RWPE1 (cell line): ENCODE data around the gene GJC1.

Experiments
- CTCF ChIA-PET: fragments of 350-600 bp; sonication (Branson Sonifier 250); formaldehyde crosslinking; extraction: SDS; loops from one replicate; lab custom pipeline; 2021; lab: Yijun Ruan, JAX
- POLR2A ChIA-PET: fragments of 400-600 bp; formaldehyde crosslinking; extraction: SDS; loops from one replicate; lab custom pipeline; 2020; ENCODE audit warnings: antibody characterized with exemption; ENCODE audit not compliant: low non-redundant PET; lab: Yijun Ruan, JAX
- DNase-seq: peaks from one replicate; pipeline ENCODE4 v3.0.0; 2012; ENCODE audit warnings: low spot score
- H3K27ac ChIP-seq: fragments of 450-650 bp; 2 replicates; pipeline ENCODE4 v1.5.1; 2017
- CTCF ChIP-seq: fragments of 450-650 bp; conservative IDR thresholded peaks from 2 replicates; pipeline ENCODE4 v1.5.1; 2017; ENCODE audit warnings: low read depth, mild to moderate bottlenecking

The GJC1 gene

GRCh38 chr17:44767493-44767892, 62.6 kb downstream of the GJC1 start:
- TF ChIP-seq CTCF = no peak
- no peak for DNase-seq
- no peak overlapping the region for H3K27ac ChIP-seq
- ChIA-PET POLR2A (no interaction called here), CTCF (interaction anchor here (0.6 kb wide), 1 partner anchor 367 kb away, joined by 5 read pairs; no protein-coding TSS in a partner anchor)

GRCh38 chr17:44766409-44767038, 63.6 kb downstream of the GJC1 start:
- no peak for DNase-seq
- ChIA-PET CTCF (no interaction called here), POLR2A (no interaction called here)
- TF ChIP-seq CTCF = no peak
- no peak overlapping the region for H3K27ac ChIP-seq

- DNase-seq = no peak
- H3K27ac ChIP-seq = no peak overlapping the region
- ChIA-PET CTCF (no interaction called here), POLR2A (no interaction called here)
- TF ChIP-seq CTCF = no peak
These were observed 64.1 kb downstream of the GJC1 start for GRCh38 chr17:44765965-44766364.

- ChIA-PET CTCF (interaction anchor here (0.6 to 1.2 kb wide), 4 partner anchors 10 to 278 kb away, joined by 3 to 4 read pairs (median 4); no protein-coding TSS in a partner anchor), POLR2A (no interaction called here)
- H3K27ac ChIP-seq = no peak overlapping the region
- TF ChIP-seq CTCF = no peak
- no peak for DNase-seq
These were observed 66.9 kb downstream of the GJC1 start for GRCh38 chr17:44763170-44763569.

GRCh38 chr17:44761932-44762810, 67.9 kb downstream of the GJC1 start:
- ChIA-PET CTCF (interaction anchor here (0.6 to 1.2 kb wide), 3 partner anchors 13 to 277 kb away, joined by 4 to 5 read pairs (median 4); no protein-coding TSS in a partner anchor), POLR2A (no interaction called here)
- no peak for DNase-seq
- no peak for TF ChIP-seq CTCF
- H3K27ac ChIP-seq = no peak overlapping the region

- no peak for DNase-seq
- no peak overlapping the region for H3K27ac ChIP-seq
- ChIA-PET POLR2A (no interaction called here), CTCF (interaction anchor here (1.2 kb wide), 1 partner anchor 14 kb away, joined by 5 read pairs; no protein-coding TSS in a partner anchor)
- no peak for TF ChIP-seq CTCF
These were observed 69.4 kb downstream of the GJC1 start for GRCh38 chr17:44760474-44761308.
